HepG2 (cell line): ENCODE data around the gene USP36. TPM values are rescaled to one million over a fixed set of nuclear protein-coding genes. Genes with fewer than 3 reads are reported as not detected.

Experiments used
- ATF5 ChIP-seq: sonication (generic); formaldehyde crosslinking; IDR thresholded peaks from 2 replicates; pipeline ENCODE4 v1.4.0; 2020; ENCODE audit warnings: mild to moderate bottlenecking, low read depth, missing genetic modification reagents
- HNF4G ChIP-seq, 2 experiments: sonication (generic) in 1 of 2; formaldehyde crosslinking in 1 of 2; IDR thresholded peaks; 2 replicates each; pipeline versions ENCODE4 v1.4.0 to v1.6.1; 2011 to 2020; ENCODE audit warnings: borderline replicate concordance in 2 of 2, low read depth in 2 of 2, mild to moderate bottlenecking in 2 of 2, low read length in 1 of 2, missing genetic modification reagents in 1 of 2, moderate library complexity in 1 of 2
- ISL2 ChIP-seq: sonication (generic); formaldehyde crosslinking; IDR thresholded peaks from 2 replicates; pipeline ENCODE4 v1.5.0; 2020; ENCODE audit warnings: missing genetic modification reagents
- MEIS2 ChIP-seq: sonication (generic); formaldehyde crosslinking; IDR thresholded peaks from 2 replicates; pipeline ENCODE4 v1.9.0; 2021; ENCODE audit warnings: mild to moderate bottlenecking, missing genetic modification reagents
- PHF5A ChIP-seq: IDR thresholded peaks from one replicate; pipeline ENCODE4 v1.6.1; 2018; ENCODE audit warnings: low read depth, missing genetic modification reagents; ENCODE audit not compliant: unreplicated experiment
- RNF2 ChIP-seq: fragments of 450-650 bp; conservative IDR thresholded peaks from 2 replicates; pipeline ENCODE4 v1.6.1; 2016; ENCODE audit warnings: low read depth
- TCF7 ChIP-seq: sonication (generic); IDR thresholded peaks from 2 replicates; pipeline ENCODE4 v1.6.1; 2016; ENCODE audit warnings: antibody characterized with exemption, low read depth
- ZBTB49 ChIP-seq: sonication (generic); formaldehyde crosslinking; IDR thresholded peaks from 2 replicates; pipeline ENCODE4 v1.4.0; 2020; ENCODE audit warnings: missing genetic modification reagents, borderline replicate concordance
- ZNF280B ChIP-seq: sonication (generic); formaldehyde crosslinking; IDR thresholded peaks from 2 replicates; pipeline ENCODE4 v1.5.0; 2020; ENCODE audit warnings: missing genetic modification reagents, mild to moderate bottlenecking, borderline replicate concordance
- ZNF431 ChIP-seq: sonication (generic); formaldehyde crosslinking; IDR thresholded peaks from 2 replicates; pipeline ENCODE4 v1.9.0; 2022; ENCODE audit warnings: missing genetic modification reagents, low read depth, mild to moderate bottlenecking, borderline replicate concordance
- ZSCAN31 ChIP-seq: sonication (generic); formaldehyde crosslinking; IDR thresholded peaks from 2 replicates; pipeline ENCODE4 v1.5.0; 2020; ENCODE audit warnings: low read depth, mild to moderate bottlenecking, missing genetic modification reagents
- polyA plus RNA-seq, 8 experiments: library from polyadenylated mRNA; depleted of rRNA in 3 of 8; stranded (reverse) in 7 of 8; unstranded in 1 of 8; fragments of >200 nt; fragmentation: Illumina TruSeq in 4 of 8; extraction: Trizol in 4 of 8; gene quantifications; 2 replicates each; pipeline versions ENCODE4 v1.2.1 to v1.2.3, GENCODE V29; 2011 to 2016; ENCODE audit warnings: low read depth in 4 of 8, missing spikeins in 1 of 8, mixed read lengths in 1 of 8; ENCODE audit not compliant: insufficient read depth in 1 of 8
- total RNA-seq, 5 experiments: library from RNA; depleted of rRNA; stranded (reverse); fragments of >200 nt; fragmentation: Illumina TruSeq; extraction: Trizol; gene quantifications; 2 replicates each; pipeline ENCODE4 v1.2.3, GENCODE V29; 2016; ENCODE audit warnings: low read depth in 1 of 5
- TF ChIP-seq, protein P1 (sequence below): sonication (generic); formaldehyde crosslinking; IDR thresholded peaks from 2 replicates; pipeline ENCODE4 v1.5.1; 2020; ENCODE audit warnings: mild to moderate bottlenecking, missing genetic modification reagents, moderate library complexity
- TF ChIP-seq, protein P2 (sequence below): sonication (generic); formaldehyde crosslinking; IDR thresholded peaks from 2 replicates; pipeline ENCODE4 v1.4.0; 2020; ENCODE audit warnings: missing genetic modification reagents
- TF ChIP-seq, protein P3 (sequence below): sonication (generic); formaldehyde crosslinking; IDR thresholded peaks from 2 replicates; pipeline ENCODE4 v1.4.0; 2020; ENCODE audit warnings: missing genetic modification reagents, borderline replicate concordance

USP36 gene
- total and polyA plus RNA-seq, 2 of the 13 experiments (the other 11 are each of a cell fraction or from before 2014, with no cell fraction given) = 29.6 to 45.9 TPM

GRCh38 chr17:78831688-78832540 lies 8.7 kb downstream of the USP36 start (continued):
- TF ChIP-seq, protein P1, sequence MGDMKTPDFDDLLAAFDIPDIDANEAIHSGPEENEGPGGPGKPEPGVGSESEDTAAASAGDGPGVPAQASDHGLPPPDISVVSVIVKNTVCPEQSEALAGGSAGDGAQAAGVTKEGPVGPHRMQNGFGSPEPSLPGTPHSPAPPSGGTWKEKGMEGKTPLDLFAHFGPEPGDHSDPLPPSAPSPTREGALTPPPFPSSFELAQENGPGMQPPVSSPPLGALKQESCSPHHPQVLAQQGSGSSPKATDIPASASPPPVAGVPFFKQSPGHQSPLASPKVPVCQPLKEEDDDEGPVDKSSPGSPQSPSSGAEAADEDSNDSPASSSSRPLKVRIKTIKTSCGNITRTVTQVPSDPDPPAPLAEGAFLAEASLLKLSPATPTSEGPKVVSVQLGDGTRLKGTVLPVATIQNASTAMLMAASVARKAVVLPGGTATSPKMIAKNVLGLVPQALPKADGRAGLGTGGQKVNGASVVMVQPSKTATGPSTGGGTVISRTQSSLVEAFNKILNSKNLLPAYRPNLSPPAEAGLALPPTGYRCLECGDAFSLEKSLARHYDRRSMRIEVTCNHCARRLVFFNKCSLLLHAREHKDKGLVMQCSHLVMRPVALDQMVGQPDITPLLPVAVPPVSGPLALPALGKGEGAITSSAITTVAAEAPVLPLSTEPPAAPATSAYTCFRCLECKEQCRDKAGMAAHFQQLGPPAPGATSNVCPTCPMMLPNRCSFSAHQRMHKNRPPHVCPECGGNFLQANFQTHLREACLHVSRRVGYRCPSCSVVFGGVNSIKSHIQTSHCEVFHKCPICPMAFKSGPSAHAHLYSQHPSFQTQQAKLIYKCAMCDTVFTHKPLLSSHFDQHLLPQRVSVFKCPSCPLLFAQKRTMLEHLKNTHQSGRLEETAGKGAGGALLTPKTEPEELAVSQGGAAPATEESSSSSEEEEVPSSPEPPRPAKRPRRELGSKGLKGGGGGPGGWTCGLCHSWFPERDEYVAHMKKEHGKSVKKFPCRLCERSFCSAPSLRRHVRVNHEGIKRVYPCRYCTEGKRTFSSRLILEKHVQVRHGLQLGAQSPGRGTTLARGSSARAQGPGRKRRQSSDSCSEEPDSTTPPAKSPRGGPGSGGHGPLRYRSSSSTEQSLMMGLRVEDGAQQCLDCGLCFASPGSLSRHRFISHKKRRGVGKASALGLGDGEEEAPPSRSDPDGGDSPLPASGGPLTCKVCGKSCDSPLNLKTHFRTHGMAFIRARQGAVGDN (CRISPR knock-in tag) = peak; percentile 90
- no peak for TF ChIP-seq ZNF280B (CRISPR knock-in tag)
- TF ChIP-seq ATF5 = no peak
- 0 out of 2 replicates have a peak, but pooled peaks have one; percentile 5 for TF ChIP-seq MEIS2 (CRISPR knock-in tag)
- TF ChIP-seq ISL2 (CRISPR knock-in tag) = peak; percentile 27; the same call in 1 of the 2 replicates
- TF ChIP-seq ZNF431 (CRISPR knock-in tag) = peak; percentile 32; the same call in 1 of the 2 replicates
- TF ChIP-seq PHF5A = no peak
- TF ChIP-seq HNF4G (IDR thresholded peaks at IDR 0.05; ENCODE audit: borderline replicate concordance, low read depth, low read length) = no peak
- TF ChIP-seq HNF4G (CRISPR knock-in tag; IDR thresholded peaks at IDR 0.05; ENCODE audit: borderline replicate concordance, low read depth) = no peak
- no peak for TF ChIP-seq ZBTB49
- TF ChIP-seq, protein P2, sequence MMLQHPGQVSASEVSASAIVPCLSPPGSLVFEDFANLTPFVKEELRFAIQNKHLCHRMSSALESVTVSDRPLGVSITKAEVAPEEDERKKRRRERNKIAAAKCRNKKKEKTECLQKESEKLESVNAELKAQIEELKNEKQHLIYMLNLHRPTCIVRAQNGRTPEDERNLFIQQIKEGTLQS = no peak
- TF ChIP-seq, protein P3, sequence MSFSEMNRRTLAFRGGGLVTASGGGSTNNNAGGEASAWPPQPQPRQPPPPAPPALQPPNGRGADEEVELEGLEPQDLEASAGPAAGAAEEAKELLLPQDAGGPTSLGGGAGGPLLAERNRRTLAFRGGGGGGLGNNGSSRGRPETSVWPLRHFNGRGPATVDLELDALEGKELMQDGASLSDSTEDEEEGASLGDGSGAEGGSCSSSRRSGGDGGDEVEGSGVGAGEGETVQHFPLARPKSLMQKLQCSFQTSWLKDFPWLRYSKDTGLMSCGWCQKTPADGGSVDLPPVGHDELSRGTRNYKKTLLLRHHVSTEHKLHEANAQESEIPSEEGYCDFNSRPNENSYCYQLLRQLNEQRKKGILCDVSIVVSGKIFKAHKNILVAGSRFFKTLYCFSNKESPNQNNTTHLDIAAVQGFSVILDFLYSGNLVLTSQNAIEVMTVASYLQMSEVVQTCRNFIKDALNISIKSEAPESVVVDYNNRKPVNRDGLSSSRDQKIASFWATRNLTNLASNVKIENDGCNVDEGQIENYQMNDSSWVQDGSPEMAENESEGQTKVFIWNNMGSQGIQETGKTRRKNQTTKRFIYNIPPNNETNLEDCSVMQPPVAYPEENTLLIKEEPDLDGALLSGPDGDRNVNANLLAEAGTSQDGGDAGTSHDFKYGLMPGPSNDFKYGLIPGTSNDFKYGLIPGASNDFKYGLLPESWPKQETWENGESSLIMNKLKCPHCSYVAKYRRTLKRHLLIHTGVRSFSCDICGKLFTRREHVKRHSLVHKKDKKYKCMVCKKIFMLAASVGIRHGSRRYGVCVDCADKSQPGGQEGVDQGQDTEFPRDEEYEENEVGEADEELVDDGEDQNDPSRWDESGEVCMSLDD (CRISPR knock-in tag) = peak; percentile 69; the same call in 1 of the 2 replicates
- no peak; the same call in 1 of the 2 replicates for TF ChIP-seq TCF7
- peak; percentile 76 for TF ChIP-seq RNF2
- TF ChIP-seq ZSCAN31 (CRISPR knock-in tag) = 0 out of 2 replicates have a peak, but pooled peaks have one; percentile 16
